ENCODE results near the gene ODAD3. TPM values are rescaled to one million over a fixed set of nuclear protein-coding genes. Genes with fewer than 3 reads are reported as not detected.

The ODAD3 gene
- total and polyA plus RNA-seq, 10 of the 15 experiments (the other 5 are each of a cell fraction or from before 2014, with no cell fraction given): 0.11 to 0.39 (median 0.28) TPM; not detected in 7

DNA sequence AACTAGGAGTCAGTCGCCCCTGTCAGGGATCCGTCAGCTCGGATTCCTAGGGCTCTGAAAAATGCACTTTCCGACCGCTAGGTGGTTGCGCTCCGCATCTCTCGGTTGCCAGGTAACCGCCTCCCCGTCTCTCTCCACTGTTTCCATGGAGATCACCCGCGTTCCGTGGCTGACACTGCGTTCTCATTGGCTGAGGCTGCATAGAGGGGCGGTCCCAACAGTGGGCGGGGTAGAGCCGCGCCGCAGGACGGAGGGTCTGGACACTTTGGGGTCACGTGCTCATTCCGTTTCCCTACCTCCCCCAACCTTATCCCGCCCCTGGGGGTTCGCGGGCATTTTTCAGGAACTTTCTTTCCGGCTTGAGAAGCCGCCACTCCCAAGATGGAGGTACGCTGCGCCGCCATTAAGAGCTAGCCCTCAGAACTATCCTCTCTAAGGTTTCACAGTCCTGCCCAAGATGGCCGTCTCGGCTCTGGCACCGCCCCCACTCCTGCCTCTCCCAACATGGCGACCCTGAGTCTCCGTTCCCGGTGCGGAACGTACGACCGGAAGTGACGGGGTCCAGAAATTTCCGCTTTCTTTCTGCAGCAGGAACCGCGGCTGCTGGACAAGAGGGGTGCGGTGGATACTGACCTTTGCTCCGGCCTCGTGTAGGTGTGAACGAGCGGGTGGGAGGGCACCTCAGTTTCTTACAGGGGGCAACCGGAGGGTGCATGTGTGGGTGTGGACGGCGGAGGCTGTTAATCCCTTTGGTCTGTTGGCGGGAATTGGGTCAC lies at the start of gene ODAD3, which contains the start of gene PRKCSH (continued):
- TF ChIP-seq ZBTB4 (CRISPR knock-in tag; IDR thresholded peaks at IDR 0.05) (peak; percentile 77; the same call in 1 of the 2 replicates), SMAD1 (IDR thresholded peaks at IDR 0.05; ENCODE audit: low read depth, partially characterized antibody) (peak; percentile 52), FOS (IDR thresholded peaks at IDR 0.05; ENCODE audit: borderline replicate concordance, extremely low read depth, insufficient read length) (no peak), MEF2B (IDR thresholded peaks at IDR 0.05; ENCODE audit: partially characterized antibody, poor library complexity, severe bottlenecking) (peak; percentile 72), IRF4 (IDR thresholded peaks at IDR 0.05; ENCODE audit: low read depth, low read length) (no peak), ZNF622 (IDR thresholded peaks at IDR 0.05) (no peak), REST (IDR thresholded peaks at IDR 0.05; ENCODE audit: low read depth, low read length) (no peak), SPI1 (IDR thresholded peaks at IDR 0.05; ENCODE audit: borderline replicate concordance, insufficient read depth, low read depth, low read length) (peak; percentile 30; the same call in 1 of the 2 replicates), BHLHE40 (IDR thresholded peaks at IDR 0.05; ENCODE audit: borderline replicate concordance in 1 of 2, low read depth in 2 of 2, low read length in 1 of 2) (peak; percentile 87 to 96), RCOR1 (conservative IDR thresholded peaks at IDR 0.05; ENCODE audit: low read depth, low read length) (0 out of 2 replicates have a peak, but pooled peaks have one; percentile 96), POLR2AphosphoS2 (IDR thresholded peaks at IDR 0.05; ENCODE audit: low read depth, low read length) (peak; percentile 53; the same call in 1 of the 2 replicates), POLR2A (IDR thresholded peaks at IDR 0.05; ENCODE audit: low read depth, low read length) (peak; percentile 86), MTA2 (IDR thresholded peaks at IDR 0.05; ENCODE audit: low read depth) (no peak), TBL1XR1 (IDR thresholded peaks at IDR 0.05; ENCODE audit: low read depth, low read length) (peak; percentile 68; the same call in 1 of the 2 replicates), NR2C2 (IDR thresholded peaks at IDR 0.05; ENCODE audit: borderline replicate concordance, control insufficient read depth, insufficient read length, low read depth) (no peak), SMAD5 (IDR thresholded peaks at IDR 0.05; ENCODE audit: low read depth) (peak; percentile 81), TCF7 (IDR thresholded peaks at IDR 0.05; ENCODE audit: borderline replicate concordance) (no peak), CBX3 (IDR thresholded peaks at IDR 0.05; ENCODE audit: borderline replicate concordance, low read depth) (no peak), NR2F1 (conservative IDR thresholded peaks at IDR 0.05) (peak; percentile 93)
- TF ChIP-seq, protein P1, sequence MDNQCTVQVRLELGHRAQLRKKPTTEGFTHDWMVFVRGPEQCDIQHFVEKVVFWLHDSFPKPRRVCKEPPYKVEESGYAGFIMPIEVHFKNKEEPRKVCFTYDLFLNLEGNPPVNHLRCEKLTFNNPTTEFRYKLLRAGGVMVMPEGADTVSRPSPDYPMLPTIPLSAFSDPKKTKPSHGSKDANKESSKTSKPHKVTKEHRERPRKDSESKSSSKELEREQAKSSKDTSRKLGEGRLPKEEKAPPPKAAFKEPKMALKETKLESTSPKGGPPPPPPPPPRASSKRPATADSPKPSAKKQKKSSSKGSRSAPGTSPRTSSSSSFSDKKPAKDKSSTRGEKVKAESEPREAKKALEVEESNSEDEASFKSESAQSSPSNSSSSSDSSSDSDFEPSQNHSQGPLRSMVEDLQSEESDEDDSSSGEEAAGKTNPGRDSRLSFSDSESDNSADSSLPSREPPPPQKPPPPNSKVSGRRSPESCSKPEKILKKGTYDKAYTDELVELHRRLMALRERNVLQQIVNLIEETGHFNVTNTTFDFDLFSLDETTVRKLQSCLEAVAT (IDR thresholded peaks at IDR 0.05): peak; percentile 86
- TF ChIP-seq, protein P2, sequence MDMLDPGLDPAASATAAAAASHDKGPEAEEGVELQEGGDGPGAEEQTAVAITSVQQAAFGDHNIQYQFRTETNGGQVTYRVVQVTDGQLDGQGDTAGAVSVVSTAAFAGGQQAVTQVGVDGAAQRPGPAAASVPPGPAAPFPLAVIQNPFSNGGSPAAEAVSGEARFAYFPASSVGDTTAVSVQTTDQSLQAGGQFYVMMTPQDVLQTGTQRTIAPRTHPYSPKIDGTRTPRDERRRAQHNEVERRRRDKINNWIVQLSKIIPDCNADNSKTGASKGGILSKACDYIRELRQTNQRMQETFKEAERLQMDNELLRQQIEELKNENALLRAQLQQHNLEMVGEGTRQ (IDR thresholded peaks at IDR 0.05; ENCODE audit: borderline replicate concordance, low read depth, low read length): peak; percentile 90

Measured in GM12878 (cell line).